ENCODE results near the gene GOLGA6L22.
"Not testable (repeated sequence)": the region's sequence is repeated elsewhere in the genome, so short reads cannot be mapped to it uniquely, and the experiment has no call there.

The GOLGA6L22 gene

GRCh38 chr15:22458603-22459002, at the start of gene GOLGA6L22:
TSS of gene GOLGA6L22 (plus strand) at chr15:22458903. CDS start at chr15:22458994, 91 bp downstream.
- H3K9me3 ChIP-seq (ENCODE audit: control insufficient read depth, insufficient read depth, low read length); H3K27me3 ChIP-seq (ENCODE audit: control insufficient read depth, insufficient read depth, low read length); H3K4me1 ChIP-seq (ENCODE audit: control insufficient read depth, insufficient read depth, low read length); H3K4me3 ChIP-seq (ENCODE audit: low read depth, low read length); H3K27ac ChIP-seq (ENCODE audit: low read depth, low read length); H3K9ac ChIP-seq (ENCODE audit: low read depth, low read length); H3K36me3 ChIP-seq (ENCODE audit: control insufficient read depth, insufficient read depth, low read length): not testable (repeated sequence)

GRCh38 chr15:22417288-22417687, 41.4 kb upstream of the GOLGA6L22 start:
- not testable (repeated sequence) for H3K36me3 ChIP-seq (ENCODE audit: control insufficient read depth, insufficient read depth, low read length); H3K4me3 ChIP-seq (ENCODE audit: low read depth, low read length); H3K9ac ChIP-seq (ENCODE audit: low read depth, low read length); H3K4me1 ChIP-seq (ENCODE audit: control insufficient read depth, insufficient read depth, low read length); H3K9me3 ChIP-seq (ENCODE audit: control insufficient read depth, insufficient read depth, low read length); H3K27me3 ChIP-seq (ENCODE audit: control insufficient read depth, insufficient read depth, low read length); H3K27ac ChIP-seq (ENCODE audit: low read depth, low read length)

GRCh38 chr15:22417795-22418194, 40.9 kb upstream of the GOLGA6L22 start:
- not testable (repeated sequence) for H3K27me3 ChIP-seq (ENCODE audit: control insufficient read depth, insufficient read depth, low read length); H3K4me1 ChIP-seq (ENCODE audit: control insufficient read depth, insufficient read depth, low read length); H3K4me3 ChIP-seq (ENCODE audit: low read depth, low read length); H3K36me3 ChIP-seq (ENCODE audit: control insufficient read depth, insufficient read depth, low read length); H3K27ac ChIP-seq (ENCODE audit: low read depth, low read length); H3K9ac ChIP-seq (ENCODE audit: low read depth, low read length); H3K9me3 ChIP-seq (ENCODE audit: control insufficient read depth, insufficient read depth, low read length)

GRCh38 chr15:22418212-22418611, 40.5 kb upstream of the GOLGA6L22 start:
- not testable (repeated sequence) for H3K4me3 ChIP-seq (ENCODE audit: low read depth, low read length); H3K27me3 ChIP-seq (ENCODE audit: control insufficient read depth, insufficient read depth, low read length); H3K27ac ChIP-seq (ENCODE audit: low read depth, low read length); H3K9me3 ChIP-seq (ENCODE audit: control insufficient read depth, insufficient read depth, low read length); H3K36me3 ChIP-seq (ENCODE audit: control insufficient read depth, insufficient read depth, low read length); H3K4me1 ChIP-seq (ENCODE audit: control insufficient read depth, insufficient read depth, low read length); H3K9ac ChIP-seq (ENCODE audit: low read depth, low read length)

- not testable (repeated sequence) for H3K27me3 ChIP-seq (ENCODE audit: control insufficient read depth, insufficient read depth, low read length); H3K27ac ChIP-seq (ENCODE audit: low read depth, low read length); H3K9me3 ChIP-seq (ENCODE audit: control insufficient read depth, insufficient read depth, low read length); H3K9ac ChIP-seq (ENCODE audit: low read depth, low read length); H3K36me3 ChIP-seq (ENCODE audit: control insufficient read depth, insufficient read depth, low read length); H3K4me3 ChIP-seq (ENCODE audit: low read depth, low read length); H3K4me1 ChIP-seq (ENCODE audit: control insufficient read depth, insufficient read depth, low read length)
These were observed 40.0 kb upstream of the GOLGA6L22 start for GRCh38 chr15:22418666-22419065.

GRCh38 chr15:22420340-22420739, 38.4 kb upstream of the GOLGA6L22 start:
- not testable (repeated sequence) for H3K27ac ChIP-seq (ENCODE audit: low read depth, low read length); H3K9me3 ChIP-seq (ENCODE audit: control insufficient read depth, insufficient read depth, low read length); H3K4me3 ChIP-seq (ENCODE audit: low read depth, low read length); H3K36me3 ChIP-seq (ENCODE audit: control insufficient read depth, insufficient read depth, low read length); H3K9ac ChIP-seq (ENCODE audit: low read depth, low read length); H3K27me3 ChIP-seq (ENCODE audit: control insufficient read depth, insufficient read depth, low read length); H3K4me1 ChIP-seq (ENCODE audit: control insufficient read depth, insufficient read depth, low read length)

- not testable (repeated sequence) for H3K27me3 ChIP-seq (ENCODE audit: control insufficient read depth, insufficient read depth, low read length); H3K27ac ChIP-seq (ENCODE audit: low read depth, low read length); H3K4me3 ChIP-seq (ENCODE audit: low read depth, low read length); H3K36me3 ChIP-seq (ENCODE audit: control insufficient read depth, insufficient read depth, low read length); H3K4me1 ChIP-seq (ENCODE audit: control insufficient read depth, insufficient read depth, low read length); H3K9ac ChIP-seq (ENCODE audit: low read depth, low read length); H3K9me3 ChIP-seq (ENCODE audit: control insufficient read depth, insufficient read depth, low read length)
These were observed 29.3 kb upstream of the GOLGA6L22 start for GRCh38 chr15:22429426-22429825.

GRCh38 chr15:22431687-22432086, 27.0 kb upstream of the GOLGA6L22 start:
- H3K4me3 ChIP-seq (ENCODE audit: low read depth, low read length); H3K27ac ChIP-seq (ENCODE audit: low read depth, low read length); H3K9me3 ChIP-seq (ENCODE audit: control insufficient read depth, insufficient read depth, low read length); H3K36me3 ChIP-seq (ENCODE audit: control insufficient read depth, insufficient read depth, low read length); H3K4me1 ChIP-seq (ENCODE audit: control insufficient read depth, insufficient read depth, low read length); H3K27me3 ChIP-seq (ENCODE audit: control insufficient read depth, insufficient read depth, low read length); H3K9ac ChIP-seq (ENCODE audit: low read depth, low read length): not testable (repeated sequence)

GRCh38 chr15:22494490-22495113, 35.9 kb downstream of the GOLGA6L22 start:
- not testable (repeated sequence) for H3K4me3 ChIP-seq (ENCODE audit: low read depth, low read length); H3K27me3 ChIP-seq (ENCODE audit: control insufficient read depth, insufficient read depth, low read length); H3K9me3 ChIP-seq (ENCODE audit: control insufficient read depth, insufficient read depth, low read length); H3K9ac ChIP-seq (ENCODE audit: low read depth, low read length); H3K36me3 ChIP-seq (ENCODE audit: control insufficient read depth, insufficient read depth, low read length); H3K4me1 ChIP-seq (ENCODE audit: control insufficient read depth, insufficient read depth, low read length); H3K27ac ChIP-seq (ENCODE audit: low read depth, low read length)

- not testable (repeated sequence) for H3K4me1 ChIP-seq (ENCODE audit: control insufficient read depth, insufficient read depth, low read length); H3K4me3 ChIP-seq (ENCODE audit: low read depth, low read length); H3K36me3 ChIP-seq (ENCODE audit: control insufficient read depth, insufficient read depth, low read length); H3K9ac ChIP-seq (ENCODE audit: low read depth, low read length); H3K27ac ChIP-seq (ENCODE audit: low read depth, low read length); H3K9me3 ChIP-seq (ENCODE audit: control insufficient read depth, insufficient read depth, low read length); H3K27me3 ChIP-seq (ENCODE audit: control insufficient read depth, insufficient read depth, low read length)
These were observed 38.5 kb downstream of the GOLGA6L22 start for GRCh38 chr15:22497200-22497599.

GRCh38 chr15:22498220-22498925, 39.7 kb downstream of the GOLGA6L22 start:
- not testable (repeated sequence) for H3K27ac ChIP-seq (ENCODE audit: low read depth, low read length); H3K4me1 ChIP-seq (ENCODE audit: control insufficient read depth, insufficient read depth, low read length); H3K27me3 ChIP-seq (ENCODE audit: control insufficient read depth, insufficient read depth, low read length); H3K36me3 ChIP-seq (ENCODE audit: control insufficient read depth, insufficient read depth, low read length); H3K9me3 ChIP-seq (ENCODE audit: control insufficient read depth, insufficient read depth, low read length); H3K9ac ChIP-seq (ENCODE audit: low read depth, low read length); H3K4me3 ChIP-seq (ENCODE audit: low read depth, low read length)

Data from HUES48 (cell line).